GM12878 (cell line): ENCODE measurements around the gene ATRNL1.

Experiments used
- BHLHE40 ChIP-seq, 2 experiments: fragments of 450-650 bp in 1 of 2; IDR thresholded peaks; 2 replicates each; pipeline ENCODE4 v1.6.1; 2011 to 2017; ENCODE audit warnings: low read depth in 2 of 2, borderline replicate concordance in 1 of 2, improper control_type of control experiment in 1 of 2, low read length in 1 of 2, mild to moderate bottlenecking in 1 of 2
- CEBPB ChIP-seq, 2 experiments: fragments of 150-350 bp in 1 of 2; IDR thresholded peaks; 2 replicates each; pipeline ENCODE4 v1.6.1; 2012 to 2014; ENCODE audit warnings: low read depth in 2 of 2, low read length in 2 of 2, borderline replicate concordance in 1 of 2, inconsistent platforms in 1 of 2
- CREB1 ChIP-seq: IDR thresholded peaks from 2 replicates; pipeline ENCODE4 v1.6.1; 2012; ENCODE audit warnings: low read depth, mild to moderate bottlenecking, inconsistent platforms
- EP300 ChIP-seq, 2 experiments: fragments of 150-350 bp in 1 of 2; IDR thresholded peaks; 2 replicates each; pipeline ENCODE4 v1.6.1; 2011 to 2012; ENCODE audit warnings: low read depth in 2 of 2, low read length in 2 of 2, borderline replicate concordance in 1 of 2, improper control_type of control experiment in 1 of 2, inconsistent platforms in 1 of 2; ENCODE audit not compliant: control insufficient read depth in 1 of 2
- IKZF2 ChIP-seq, 2 experiments: fragments of 450-650 bp; IDR thresholded peaks; 2 replicates each; pipeline ENCODE4 v1.6.1; 2017; ENCODE audit warnings: mild to moderate bottlenecking in 2 of 2, moderate library complexity in 2 of 2
- NFYB ChIP-seq: IDR thresholded peaks from 2 replicates; pipeline ENCODE4 v1.6.1; 2011; ENCODE audit warnings: low read depth, mild to moderate bottlenecking, low read length, improper control_type of control experiment, moderate library complexity; ENCODE audit not compliant: insufficient read depth
- YY1 ChIP-seq: IDR thresholded peaks from 2 replicates; pipeline ENCODE4 v1.6.1; 2011; ENCODE audit warnings: low read depth, mild to moderate bottlenecking, low read length
- ZNF24 ChIP-seq: fragments of 450-650 bp; IDR thresholded peaks from 2 replicates; pipeline ENCODE4 v1.6.1; 2017; ENCODE audit warnings: antibody characterized with exemption, mild to moderate bottlenecking

GRCh38 chr10:115483294-115483693 lies 390.1 kb downstream of the ATRNL1 start:
- TF ChIP-seq CEBPB (IDR thresholded peaks at IDR 0.05; ENCODE audit: borderline replicate concordance in 1 of 2, low read depth in 2 of 2, low read length in 2 of 2) (no peak), YY1 (no peak), ZNF24 (no peak), CREB1 (no peak), BHLHE40 (IDR thresholded peaks at IDR 0.05; ENCODE audit: borderline replicate concordance in 1 of 2, low read depth in 2 of 2, low read length in 1 of 2) (no peak), IKZF2 (IDR thresholded peaks at IDR 0.05) (no peak), EP300 (IDR thresholded peaks at IDR 0.05; ENCODE audit: borderline replicate concordance in 1 of 2, control insufficient read depth in 1 of 2, low read depth in 2 of 2, low read length in 2 of 2) (no peak), NFYB (no peak)
